ENCODE measurements around the gene KLHL26. TPM values are rescaled to one million over a fixed set of nuclear protein-coding genes. Genes with fewer than 3 reads are reported as not detected.

Gene KLHL26
- total RNA-seq, 1 experiment from 2014 or later: 3.7 TPM

- Histone ChIP-seq H3K27ac (ENCODE audit: low read length) (no peak overlapping the region), H3K79me2 (ENCODE audit: low read length) (no peaks in the 10 kb centered on the region), H3K4me1 (ENCODE audit: low read length) (peaks cover 3% of the 10 kb centered on the region), H3K36me3 (ENCODE audit: insufficient read depth, low read length) (no peaks in the 10 kb centered on the region), H3K9me3 (ENCODE audit: low read length) (no peaks in the 10 kb centered on the region), H4K20me1 (ENCODE audit: insufficient read depth, low read depth, low read length) (no peaks in the 10 kb centered on the region), H3K4me2 (ENCODE audit: low read depth, low read length, poor library complexity, severe bottlenecking) (no peak overlapping the region), H3K4me3 (ENCODE audit: low read length) (no peak overlapping the region), H3K27me3 (ENCODE audit: low read length) (no peaks in the 10 kb centered on the region), H3K9me2 (replicated peaks; ENCODE audit: insufficient read depth, low read length) (no peaks in the 10 kb centered on the region), H2AFZ (ENCODE audit: low read length) (no peak overlapping the region), H3K9ac (ENCODE audit: low read length) (no peak overlapping the region)
- no peak for DNase-seq
Observed at GRCh38 chr19:18617562-18617961, 19.3 kb upstream of the KLHL26 start.

- Histone ChIP-seq H3K27me3 (ENCODE audit: low read length) (no peaks in the 10 kb centered on the region), H3K79me2 (ENCODE audit: low read length) (no peaks in the 10 kb centered on the region), H3K4me1 (ENCODE audit: low read length) (peaks cover 3% of the 10 kb centered on the region; the same call in 1 of the 2 replicates), H3K4me2 (ENCODE audit: low read depth, low read length, poor library complexity, severe bottlenecking) (no peak overlapping the region), H3K9me3 (ENCODE audit: low read length) (no peaks in the 10 kb centered on the region), H3K36me3 (ENCODE audit: insufficient read depth, low read length) (no peaks in the 10 kb centered on the region), H2AFZ (ENCODE audit: low read length) (no peak overlapping the region), H4K20me1 (ENCODE audit: insufficient read depth, low read depth, low read length) (no peaks in the 10 kb centered on the region), H3K4me3 (ENCODE audit: low read length) (no peak overlapping the region), H3K9me2 (replicated peaks; ENCODE audit: insufficient read depth, low read length) (no peaks in the 10 kb centered on the region), H3K27ac (ENCODE audit: low read length) (no peak overlapping the region), H3K9ac (ENCODE audit: low read length) (no peak overlapping the region)
- no peak for DNase-seq
Observed at GRCh38 chr19:18618236-18618635, 18.6 kb upstream of the KLHL26 start.

GRCh38 chr19:18620311-18620710, 16.5 kb upstream of the KLHL26 start:
- Histone ChIP-seq H4K20me1 (ENCODE audit: insufficient read depth, low read depth, low read length) (no peaks in the 10 kb centered on the region), H3K4me1 (ENCODE audit: low read length) (peaks cover 3% of the 10 kb centered on the region; the same call in 1 of the 2 replicates), H3K9me3 (ENCODE audit: low read length) (no peaks in the 10 kb centered on the region), H3K9ac (ENCODE audit: low read length) (no peak overlapping the region), H3K4me3 (ENCODE audit: low read length) (no peak overlapping the region), H2AFZ (ENCODE audit: low read length) (no peak overlapping the region), H3K9me2 (replicated peaks; ENCODE audit: insufficient read depth, low read length) (no peaks in the 10 kb centered on the region), H3K27me3 (ENCODE audit: low read length) (no peaks in the 10 kb centered on the region), H3K36me3 (ENCODE audit: insufficient read depth, low read length) (no peaks in the 10 kb centered on the region), H3K4me2 (ENCODE audit: low read depth, low read length, poor library complexity, severe bottlenecking) (no peak overlapping the region), H3K27ac (ENCODE audit: low read length) (no peak overlapping the region), H3K79me2 (ENCODE audit: low read length) (no peaks in the 10 kb centered on the region)
- DNase-seq: no peak

- Histone ChIP-seq H3K9ac (ENCODE audit: low read length) (no peak overlapping the region), H4K20me1 (ENCODE audit: insufficient read depth, low read depth, low read length) (no peaks in the 10 kb centered on the region), H3K27me3 (ENCODE audit: low read length) (no peaks in the 10 kb centered on the region), H3K79me2 (ENCODE audit: low read length) (no peaks in the 10 kb centered on the region), H3K9me3 (ENCODE audit: low read length) (no peaks in the 10 kb centered on the region), H3K27ac (ENCODE audit: low read length) (no peak overlapping the region), H2AFZ (ENCODE audit: low read length) (no peak overlapping the region), H3K4me3 (ENCODE audit: low read length) (no peak overlapping the region), H3K36me3 (ENCODE audit: insufficient read depth, low read length) (no peaks in the 10 kb centered on the region), H3K4me2 (ENCODE audit: low read depth, low read length, poor library complexity, severe bottlenecking) (no peak overlapping the region), H3K9me2 (replicated peaks; ENCODE audit: insufficient read depth, low read length) (no peaks in the 10 kb centered on the region), H3K4me1 (ENCODE audit: low read length) (peaks cover 3% of the 10 kb centered on the region; the same call in 1 of the 2 replicates)
- DNase-seq: no peak
Observed at GRCh38 chr19:18620902-18621301, 15.9 kb upstream of the KLHL26 start.

GRCh38 chr19:18626906-18627305, 9.9 kb upstream of the KLHL26 start:
- Histone ChIP-seq H3K9me2 (replicated peaks; ENCODE audit: insufficient read depth, low read length) (no peaks in the 10 kb centered on the region), H3K36me3 (ENCODE audit: insufficient read depth, low read length) (no peaks in the 10 kb centered on the region), H2AFZ (ENCODE audit: low read length) (no peak overlapping the region), H3K27me3 (ENCODE audit: low read length) (no peaks in the 10 kb centered on the region), H4K20me1 (ENCODE audit: insufficient read depth, low read depth, low read length) (no peaks in the 10 kb centered on the region), H3K4me2 (ENCODE audit: low read depth, low read length, poor library complexity, severe bottlenecking) (no peak overlapping the region), H3K4me1 (ENCODE audit: low read length) (no peaks in the 10 kb centered on the region), H3K27ac (ENCODE audit: low read length) (no peak overlapping the region), H3K4me3 (ENCODE audit: low read length) (no peak overlapping the region), H3K9me3 (ENCODE audit: low read length) (no peaks in the 10 kb centered on the region), H3K79me2 (ENCODE audit: low read length) (no peaks in the 10 kb centered on the region), H3K9ac (ENCODE audit: low read length) (no peak overlapping the region)
- DNase-seq: no peak

- H3K79me2 ChIP-seq (ENCODE audit: low read length): no peaks in the 10 kb centered on the region
- no peak overlapping the region for H3K4me2 ChIP-seq (ENCODE audit: low read depth, low read length, poor library complexity, severe bottlenecking)
- H3K27ac ChIP-seq (ENCODE audit: low read length): no peak overlapping the region
- no peaks in the 10 kb centered on the region for H3K4me1 ChIP-seq (ENCODE audit: low read length)
- no peak overlapping the region for H3K9ac ChIP-seq (ENCODE audit: low read length)
- no peak for DNase-seq
- H3K27me3 ChIP-seq (ENCODE audit: low read length): no peaks in the 10 kb centered on the region
- H3K36me3 ChIP-seq (ENCODE audit: insufficient read depth, low read length): no peaks in the 10 kb centered on the region
- H3K9me3 ChIP-seq (ENCODE audit: low read length): no peaks in the 10 kb centered on the region
- no peaks in the 10 kb centered on the region for H4K20me1 ChIP-seq (ENCODE audit: insufficient read depth, low read depth, low read length)
- H2AFZ ChIP-seq (ENCODE audit: low read length): no peak overlapping the region
- H3K9me2 ChIP-seq (replicated peaks; ENCODE audit: insufficient read depth, low read length): no peaks in the 10 kb centered on the region
- H3K4me3 ChIP-seq (ENCODE audit: low read length): no peak overlapping the region
Observed at GRCh38 chr19:18629166-18630088, 7.4 kb upstream of the KLHL26 start.

- H3K4me3 ChIP-seq (ENCODE audit: low read length): no peak overlapping the region
- H3K4me2 ChIP-seq (ENCODE audit: low read depth, low read length, poor library complexity, severe bottlenecking): no peak overlapping the region
- H3K9me3 ChIP-seq (ENCODE audit: low read length): no peaks in the 10 kb centered on the region
- no peaks in the 10 kb centered on the region for H3K9me2 ChIP-seq (replicated peaks; ENCODE audit: insufficient read depth, low read length)
- no peaks in the 10 kb centered on the region for H3K27me3 ChIP-seq (ENCODE audit: low read length)
- no peak overlapping the region for H3K27ac ChIP-seq (ENCODE audit: low read length)
- H3K79me2 ChIP-seq (ENCODE audit: low read length): peaks cover 14% of the 10 kb centered on the region; the same call in 1 of the 2 replicates
- H3K9ac ChIP-seq (ENCODE audit: low read length): no peak overlapping the region
- no peaks in the 10 kb centered on the region for H3K36me3 ChIP-seq (ENCODE audit: insufficient read depth, low read length)
- H3K4me1 ChIP-seq (ENCODE audit: low read length): peaks cover 16% of the 10 kb centered on the region
- H2AFZ ChIP-seq (ENCODE audit: low read length): no peak overlapping the region
- no peak for DNase-seq
- H4K20me1 ChIP-seq (ENCODE audit: insufficient read depth, low read depth, low read length): no peaks in the 10 kb centered on the region; the same call in 1 of the 2 replicates
Observed at GRCh38 chr19:18633321-18633720, 3.5 kb upstream of the KLHL26 start.

- DNase-seq: no peak
- Histone ChIP-seq H2AFZ (ENCODE audit: low read length) (no peak overlapping the region), H3K9ac (ENCODE audit: low read length) (no peak overlapping the region), H3K79me2 (ENCODE audit: low read length) (peaks cover 15% of the 10 kb centered on the region; the same call in 1 of the 2 replicates), H3K27me3 (ENCODE audit: low read length) (no peaks in the 10 kb centered on the region), H3K36me3 (ENCODE audit: insufficient read depth, low read length) (no peaks in the 10 kb centered on the region), H4K20me1 (ENCODE audit: insufficient read depth, low read depth, low read length) (no peaks in the 10 kb centered on the region; the same call in 1 of the 2 replicates), H3K9me3 (ENCODE audit: low read length) (no peaks in the 10 kb centered on the region), H3K4me3 (ENCODE audit: low read length) (no peak overlapping the region), H3K4me2 (ENCODE audit: low read depth, low read length, poor library complexity, severe bottlenecking) (no peak overlapping the region), H3K9me2 (replicated peaks; ENCODE audit: insufficient read depth, low read length) (no peaks in the 10 kb centered on the region), H3K27ac (ENCODE audit: low read length) (no peak overlapping the region), H3K4me1 (ENCODE audit: low read length) (peaks cover 16% of the 10 kb centered on the region)
Observed at GRCh38 chr19:18634612-18635297, 2.1 kb upstream of the KLHL26 start.

All from Karpas-422 (cell line).